HepG2 (cell line): ENCODE measurements around the gene PIGZ. TPM values are rescaled to one million over a fixed set of nuclear protein-coding genes. Genes with fewer than 3 reads are reported as not detected.
A peak's percentile ranks its signal among the peaks of the same experiment; 100 is the strongest.

Experiments used
- ETV5 ChIP-seq: IDR thresholded peaks from 2 replicates; pipeline ENCODE4 v1.6.1; 2018; ENCODE audit warnings: missing biosample characterization, missing genetic modification reagents, inconsistent platforms, borderline replicate concordance
- FOSL2 ChIP-seq: sonication (generic); formaldehyde crosslinking; IDR thresholded peaks from 2 replicates; pipeline ENCODE4 v1.4.0; 2020; ENCODE audit warnings: missing genetic modification reagents
- GTF3A ChIP-seq: sonication (generic); formaldehyde crosslinking; conservative IDR thresholded peaks from 2 replicates; pipeline ENCODE4 v1.4.0; 2020; ENCODE audit warnings: mild to moderate bottlenecking, missing genetic modification reagents
- HOXA5 ChIP-seq: sonication (generic); formaldehyde crosslinking; IDR thresholded peaks from 2 replicates; pipeline ENCODE4 v1.4.0; 2020; ENCODE audit warnings: missing genetic modification reagents
- JUND ChIP-seq: sonication (generic); formaldehyde crosslinking; IDR thresholded peaks from 2 replicates; pipeline ENCODE4 v1.8.0; 2022; ENCODE audit warnings: mild to moderate bottlenecking, missing genetic modification reagents
- RBM39 ChIP-seq: fragments of 200-400 bp; formaldehyde crosslinking; IDR thresholded peaks from one replicate; pipeline ENCODE4 v1.6.1; 2018; ENCODE audit warnings: antibody characterized with exemption, mild to moderate bottlenecking, low read depth, low read length; ENCODE audit not compliant: poor library complexity, severe bottlenecking
- SYNCRIP ChIP-seq: fragments of 200-400 bp; formaldehyde crosslinking; IDR thresholded peaks from 2 replicates; pipeline ENCODE4 v1.6.1; 2018; ENCODE audit warnings: mild to moderate bottlenecking, low read depth, low read length; ENCODE audit not compliant: insufficient read depth
- U2AF1 ChIP-seq: fragments of 200-400 bp; formaldehyde crosslinking; optimal IDR thresholded peaks from 2 replicates; pipeline ENCODE3; 2017; ENCODE audit warnings: mild to moderate bottlenecking, low read depth, low read length
- ZMYM3 ChIP-seq: sonication (generic); formaldehyde crosslinking; IDR thresholded peaks from 2 replicates; pipeline ENCODE4 v1.5.1; 2020; ENCODE audit warnings: mild to moderate bottlenecking, missing genetic modification reagents
- ZNF160 ChIP-seq: sonication (generic); formaldehyde crosslinking; IDR thresholded peaks from 2 replicates; pipeline ENCODE4 v1.8.0; 2022; ENCODE audit warnings: mild to moderate bottlenecking, inconsistent platforms, missing genetic modification reagents
- ZNF326 ChIP-seq: sonication (generic); formaldehyde crosslinking; IDR thresholded peaks from 2 replicates; pipeline ENCODE4 v1.4.0; 2020; ENCODE audit warnings: missing genetic modification reagents, borderline replicate concordance
- ZNF343 ChIP-seq: sonication (generic); formaldehyde crosslinking; IDR thresholded peaks from 2 replicates; pipeline ENCODE4 v1.4.0; 2020; ENCODE audit warnings: mild to moderate bottlenecking, missing genetic modification reagents
- ZNF441 ChIP-seq: sonication (generic); formaldehyde crosslinking; IDR thresholded peaks from 2 replicates; pipeline ENCODE4 v1.7.0; 2021; ENCODE audit warnings: missing genetic modification reagents, borderline replicate concordance
- ZNF749 ChIP-seq: sonication (generic); formaldehyde crosslinking; IDR thresholded peaks from 2 replicates; pipeline ENCODE4 v1.8.0; 2022; ENCODE audit warnings: mild to moderate bottlenecking, missing genetic modification reagents, moderate library complexity, borderline replicate concordance
- ZNF75D ChIP-seq: sonication (generic); formaldehyde crosslinking; IDR thresholded peaks from 2 replicates; pipeline ENCODE4 v1.8.1; 2023; ENCODE audit warnings: missing genetic modification reagents, mild to moderate bottlenecking, borderline replicate concordance
- ZNF768 ChIP-seq: sonication (generic); formaldehyde crosslinking; IDR thresholded peaks from 2 replicates; pipeline ENCODE4 v1.4.0; 2020; ENCODE audit warnings: missing genetic modification reagents
- ZNF879 ChIP-seq: sonication (generic); formaldehyde crosslinking; IDR thresholded peaks from 2 replicates; pipeline ENCODE4 v1.8.1; 2023; ENCODE audit warnings: missing genetic modification reagents
- ZSCAN12 ChIP-seq: sonication (generic); formaldehyde crosslinking; IDR thresholded peaks from 2 replicates; pipeline ENCODE4 v1.9.0; 2021; ENCODE audit warnings: mild to moderate bottlenecking, missing genetic modification reagents
- polyA plus RNA-seq, 8 experiments: library from polyadenylated mRNA; depleted of rRNA in 3 of 8; stranded (reverse) in 7 of 8; unstranded in 1 of 8; fragments of >200 nt; fragmentation: Illumina TruSeq in 4 of 8; extraction: Trizol in 4 of 8; gene quantifications; 2 replicates each; pipeline versions ENCODE4 v1.2.1 to v1.2.3, GENCODE V29; 2011 to 2016; ENCODE audit warnings: low read depth in 4 of 8, missing spikeins in 1 of 8, mixed read lengths in 1 of 8; ENCODE audit not compliant: insufficient read depth in 1 of 8
- total RNA-seq, 5 experiments: library from RNA; depleted of rRNA; stranded (reverse); fragments of >200 nt; fragmentation: Illumina TruSeq; extraction: Trizol; gene quantifications; 2 replicates each; pipeline ENCODE4 v1.2.3, GENCODE V29; 2016; ENCODE audit warnings: low read depth in 1 of 5
- TF ChIP-seq, protein P1 (sequence below), 2 experiments: sonication (generic) in 1 of 2; formaldehyde crosslinking in 1 of 2; IDR thresholded peaks; 2 replicates each; pipeline versions ENCODE4 v1.5.1 to v1.6.1; 2011 to 2020; ENCODE audit warnings: borderline replicate concordance in 1 of 2, low read depth in 1 of 2, low read length in 1 of 2, mild to moderate bottlenecking in 1 of 2, missing genetic modification reagents in 1 of 2, moderate library complexity in 1 of 2
- TF ChIP-seq, protein P2 (sequence below): IDR thresholded peaks from 2 replicates; pipeline ENCODE4 v1.6.1; 2016; ENCODE audit warnings: low read depth, control low read depth
- TF ChIP-seq, protein P3 (sequence below): sonication (generic); formaldehyde crosslinking; IDR thresholded peaks from 2 replicates; pipeline ENCODE4 v1.4.0; 2020; ENCODE audit warnings: mild to moderate bottlenecking, missing genetic modification reagents
- TF ChIP-seq, protein P4 (sequence below): sonication (generic); formaldehyde crosslinking; IDR thresholded peaks from 2 replicates; pipeline ENCODE4 v1.8.1; 2023; ENCODE audit warnings: mild to moderate bottlenecking, missing genetic modification reagents

PIGZ gene
- total and polyA plus RNA-seq, 2 of the 13 experiments (the other 11 are each of a cell fraction or from before 2014, with no cell fraction given) = 4.7 to 60.5 TPM

DNA sequence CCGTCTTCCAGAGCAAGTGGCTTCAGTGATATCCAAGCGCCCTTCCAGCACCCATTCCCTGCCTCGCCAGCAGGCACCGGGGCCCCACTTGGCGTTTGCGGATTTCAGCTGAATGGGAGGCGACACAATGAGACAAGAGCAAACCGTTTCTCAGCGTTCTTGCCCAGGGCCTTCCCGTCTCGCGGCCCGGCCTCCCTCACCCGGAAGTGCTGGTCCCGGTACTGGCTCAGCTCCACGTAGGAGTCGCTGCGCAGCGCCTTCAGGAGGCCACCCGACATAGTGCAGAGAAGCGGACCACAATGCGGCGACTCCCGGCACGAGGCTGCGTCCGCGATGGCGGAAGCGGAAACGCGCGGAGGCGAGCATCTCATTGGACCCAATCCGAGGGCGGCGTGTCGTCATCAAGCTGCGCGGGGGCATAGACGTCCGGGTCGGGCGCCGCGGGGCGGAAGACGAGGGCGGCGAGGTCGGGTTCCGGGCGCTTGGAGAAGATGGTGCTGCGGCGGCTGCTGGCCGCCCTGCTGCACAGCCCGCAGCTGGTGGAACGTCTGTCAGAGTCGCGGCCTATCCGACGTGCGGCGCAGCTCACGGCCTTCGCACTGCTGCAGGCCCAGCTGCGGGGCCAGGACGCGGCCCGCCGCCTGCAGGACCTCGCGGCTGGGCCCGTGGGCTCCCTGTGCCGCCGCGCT is 26.3 kb downstream of the PIGZ start, which contains the start of gene NCBP2 (continued):
- TF ChIP-seq, protein P1, sequence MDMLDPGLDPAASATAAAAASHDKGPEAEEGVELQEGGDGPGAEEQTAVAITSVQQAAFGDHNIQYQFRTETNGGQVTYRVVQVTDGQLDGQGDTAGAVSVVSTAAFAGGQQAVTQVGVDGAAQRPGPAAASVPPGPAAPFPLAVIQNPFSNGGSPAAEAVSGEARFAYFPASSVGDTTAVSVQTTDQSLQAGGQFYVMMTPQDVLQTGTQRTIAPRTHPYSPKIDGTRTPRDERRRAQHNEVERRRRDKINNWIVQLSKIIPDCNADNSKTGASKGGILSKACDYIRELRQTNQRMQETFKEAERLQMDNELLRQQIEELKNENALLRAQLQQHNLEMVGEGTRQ (IDR thresholded peaks at IDR 0.05; ENCODE audit: low read depth, low read length) = no peak
- TF ChIP-seq, protein P1 (CRISPR knock-in tag; IDR thresholded peaks at IDR 0.05; ENCODE audit: borderline replicate concordance) = no peak; the same call in 1 of the 2 replicates
- TF ChIP-seq ZSCAN12 (CRISPR knock-in tag) = no peak
- peak; percentile 71 for TF ChIP-seq HOXA5 (CRISPR knock-in tag)
- peak; percentile 46 for TF ChIP-seq FOSL2
- peak; percentile 52; the same call in 1 of the 2 replicates for TF ChIP-seq ZNF441 (CRISPR knock-in tag)
- TF ChIP-seq, protein P2, sequence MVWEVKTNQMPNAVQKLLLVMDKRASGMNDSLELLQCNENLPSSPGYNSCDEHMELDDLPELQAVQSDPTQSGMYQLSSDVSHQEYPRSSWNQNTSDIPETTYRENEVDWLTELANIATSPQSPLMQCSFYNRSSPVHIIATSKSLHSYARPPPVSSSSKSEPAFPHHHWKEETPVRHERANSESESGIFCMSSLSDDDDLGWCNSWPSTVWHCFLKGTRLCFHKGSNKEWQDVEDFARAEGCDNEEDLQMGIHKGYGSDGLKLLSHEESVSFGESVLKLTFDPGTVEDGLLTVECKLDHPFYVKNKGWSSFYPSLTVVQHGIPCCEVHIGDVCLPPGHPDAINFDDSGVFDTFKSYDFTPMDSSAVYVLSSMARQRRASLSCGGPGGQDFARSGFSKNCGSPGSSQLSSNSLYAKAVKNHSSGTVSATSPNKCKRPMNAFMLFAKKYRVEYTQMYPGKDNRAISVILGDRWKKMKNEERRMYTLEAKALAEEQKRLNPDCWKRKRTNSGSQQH (CRISPR knock-in tag) = peak; percentile 87; the same call in 1 of the 2 replicates
- peak; percentile 29; the same call in 1 of the 2 replicates for TF ChIP-seq ZNF160 (CRISPR knock-in tag)
- TF ChIP-seq, protein P3, sequence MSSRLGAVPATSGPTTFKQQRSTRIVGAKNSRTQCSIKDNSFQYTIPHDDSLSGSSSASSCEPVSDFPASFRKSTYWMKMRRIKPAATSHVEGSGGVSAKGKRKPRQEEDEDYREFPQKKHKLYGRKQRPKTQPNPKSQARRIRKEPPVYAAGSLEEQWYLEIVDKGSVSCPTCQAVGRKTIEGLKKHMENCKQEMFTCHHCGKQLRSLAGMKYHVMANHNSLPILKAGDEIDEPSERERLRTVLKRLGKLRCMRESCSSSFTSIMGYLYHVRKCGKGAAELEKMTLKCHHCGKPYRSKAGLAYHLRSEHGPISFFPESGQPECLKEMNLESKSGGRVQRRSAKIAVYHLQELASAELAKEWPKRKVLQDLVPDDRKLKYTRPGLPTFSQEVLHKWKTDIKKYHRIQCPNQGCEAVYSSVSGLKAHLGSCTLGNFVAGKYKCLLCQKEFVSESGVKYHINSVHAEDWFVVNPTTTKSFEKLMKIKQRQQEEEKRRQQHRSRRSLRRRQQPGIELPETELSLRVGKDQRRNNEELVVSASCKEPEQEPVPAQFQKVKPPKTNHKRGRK (CRISPR knock-in tag) = no peak
- no peak for TF ChIP-seq ZNF749 (CRISPR knock-in tag)
- TF ChIP-seq GTF3A = peak; percentile 98
- 0 out of 2 replicates have a peak, but pooled peaks have one; percentile 26 for TF ChIP-seq ZMYM3 (CRISPR knock-in tag)
- no peak for TF ChIP-seq ZNF326 (CRISPR knock-in tag)
- no peak for TF ChIP-seq SYNCRIP
- TF ChIP-seq ZNF343 = peak; percentile 86; the same call in 1 of the 2 replicates
- TF ChIP-seq, protein P4, sequence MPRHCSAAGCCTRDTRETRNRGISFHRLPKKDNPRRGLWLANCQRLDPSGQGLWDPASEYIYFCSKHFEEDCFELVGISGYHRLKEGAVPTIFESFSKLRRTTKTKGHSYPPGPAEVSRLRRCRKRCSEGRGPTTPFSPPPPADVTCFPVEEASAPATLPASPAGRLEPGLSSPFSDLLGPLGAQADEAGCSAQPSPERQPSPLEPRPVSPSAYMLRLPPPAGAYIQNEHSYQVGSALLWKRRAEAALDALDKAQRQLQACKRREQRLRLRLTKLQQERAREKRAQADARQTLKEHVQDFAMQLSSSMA (CRISPR knock-in tag) = peak; percentile 57; the same call in 1 of the 2 replicates
- peak; percentile 60 for TF ChIP-seq RBM39
- peak; percentile 84 for TF ChIP-seq ETV5 (CRISPR knock-in tag)
- peak; percentile 98 for TF ChIP-seq U2AF1
- TF ChIP-seq ZNF75D = no peak
- TF ChIP-seq JUND (CRISPR knock-in tag) = 0 out of 2 replicates have a peak, but pooled peaks have one; percentile 32
- TF ChIP-seq ZNF768 = peak; percentile 59; the same call in 1 of the 2 replicates
- TF ChIP-seq ZNF879 (CRISPR knock-in tag) = peak; percentile 81
